ENCODE results near the gene GH1.
"Not testable (repeated sequence)": the region's sequence is repeated elsewhere in the genome, so short reads cannot be mapped to it uniquely, and the experiment has no call there.

GRCh38 chr17:63898899-63899798, 19.5 kb downstream of the GH1 start:
- TF ChIP-seq CTCF (IDR thresholded peaks at IDR 0.05); SIN3A (IDR thresholded peaks at IDR 0.05; ENCODE audit: borderline replicate concordance, insufficient read depth, low read depth, low read length); REST (IDR thresholded peaks at IDR 0.05; ENCODE audit: insufficient read depth in 1 of 2, low read depth in 2 of 2, low read length in 1 of 2): not testable (repeated sequence)

All from Panc1 (cell line).